Measurements from ENCODE around the gene CACUL1.

The CACUL1 gene

DNA sequence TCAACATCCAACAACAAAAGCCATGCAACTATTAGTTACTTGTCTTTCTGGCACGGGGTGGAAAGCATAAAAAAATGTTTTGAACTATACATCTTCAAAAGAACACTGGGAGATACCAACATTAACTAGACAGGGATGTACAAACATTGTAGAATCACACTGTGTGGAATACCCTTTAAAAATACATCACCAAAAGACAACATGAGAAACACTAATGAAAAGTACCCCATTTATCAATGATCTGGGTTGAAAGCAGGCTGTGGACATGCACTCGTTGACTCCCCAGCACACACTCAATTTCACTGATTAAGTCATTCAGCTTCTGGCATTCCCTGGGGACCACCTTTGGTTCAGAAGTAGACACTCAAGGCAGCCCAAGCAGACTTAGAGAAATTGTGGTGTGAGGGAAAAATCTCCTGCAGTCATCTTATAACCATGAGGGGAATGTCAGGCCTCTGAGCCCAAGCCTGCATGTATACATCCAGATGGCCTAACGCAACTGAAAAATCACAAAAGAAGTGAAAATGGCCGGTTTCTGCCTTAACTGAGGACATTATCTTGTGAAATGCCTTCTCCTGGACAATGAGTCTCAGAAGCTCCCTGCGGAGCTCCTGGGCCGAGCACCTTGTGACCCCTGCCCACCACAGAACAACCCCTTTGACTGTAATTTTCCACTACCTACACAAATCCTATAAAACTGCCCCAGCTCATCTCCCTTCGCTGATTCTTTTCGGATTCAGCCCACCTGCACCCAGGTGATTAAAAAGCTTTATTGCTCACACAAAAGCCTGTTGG, 53.0 kb downstream of the CACUL1 start:
- Mint-ChIP-seq H3K27me3 (ENCODE audit: low read depth) (no peaks in the 10 kb centered on the region), H3K9me3 (no peaks in the 10 kb centered on the region), H3K27ac (no peak overlapping the region), H3K4me1 (no peaks in the 10 kb centered on the region), H3K36me3 (ENCODE audit: low read depth) (peaks cover 56% of the 10 kb centered on the region), H3K4me3 (no peak overlapping the region)
- no peak for TF ChIP-seq CTCF (IDR thresholded peaks at IDR 0.05; ENCODE audit: unreplicated experiment in 3 of 3)

DNA sequence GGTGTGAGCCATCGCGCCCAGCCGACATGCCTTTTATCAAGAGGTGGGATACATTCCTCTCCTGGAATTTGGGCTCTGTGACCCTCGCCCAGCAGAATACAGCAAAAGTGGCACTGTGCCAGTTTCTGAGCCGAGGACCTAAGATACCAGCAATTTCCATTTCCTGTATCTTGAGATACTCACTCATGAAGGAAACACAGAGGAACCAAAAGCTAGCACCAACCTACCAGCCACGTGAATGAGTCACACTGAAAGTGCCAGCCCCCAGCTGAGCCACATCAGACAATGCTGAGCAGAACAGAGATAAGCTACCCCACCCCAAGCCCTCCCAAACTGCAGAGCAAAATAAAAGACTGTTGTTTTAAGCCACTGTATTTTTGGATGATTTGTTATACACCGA, 56.3 kb downstream of the CACUL1 start:
- TF ChIP-seq CTCF (IDR thresholded peaks at IDR 0.05; ENCODE audit: unreplicated experiment in 3 of 3) = no peak
- Mint-ChIP-seq H3K4me3 (no peak overlapping the region), H3K4me1 (no peaks in the 10 kb centered on the region), H3K27me3 (ENCODE audit: low read depth) (no peaks in the 10 kb centered on the region), H3K9me3 (no peaks in the 10 kb centered on the region), H3K27ac (no peak overlapping the region), H3K36me3 (ENCODE audit: low read depth) (peaks cover 53% of the 10 kb centered on the region)

DNA sequence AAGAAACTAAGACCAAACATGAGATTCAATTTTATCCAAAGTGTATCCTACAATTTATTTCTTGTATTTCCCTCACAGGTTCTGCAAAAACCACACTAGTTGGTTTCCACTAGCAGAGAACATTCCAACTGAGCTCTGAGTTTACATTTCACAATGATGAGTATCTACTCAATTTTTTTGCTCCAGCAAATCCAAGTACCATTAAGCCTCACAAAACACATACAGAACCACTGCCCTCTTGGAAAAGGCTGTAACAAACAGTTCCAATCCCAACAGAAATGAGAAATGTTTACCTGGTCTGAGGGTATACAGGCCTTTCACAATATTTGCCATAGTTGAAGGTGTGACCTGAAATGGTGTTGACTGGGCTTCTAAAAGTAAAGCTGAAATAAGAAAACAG, 59.9 kb downstream of the CACUL1 start:
- Mint-ChIP-seq H3K36me3 (ENCODE audit: low read depth) (peaks cover 53% of the 10 kb centered on the region), H3K27me3 (ENCODE audit: low read depth) (no peaks in the 10 kb centered on the region), H3K27ac (no peak overlapping the region), H3K9me3 (no peaks in the 10 kb centered on the region), H3K4me3 (no peak overlapping the region), H3K4me1 (peaks cover 6% of the 10 kb centered on the region)
- no peak for TF ChIP-seq CTCF (IDR thresholded peaks at IDR 0.05; ENCODE audit: unreplicated experiment in 3 of 3)

GRCh38 chr10:118692872-118693271, 61.9 kb downstream of the CACUL1 start:
- no peak for TF ChIP-seq CTCF (IDR thresholded peaks at IDR 0.05; ENCODE audit: unreplicated experiment in 3 of 3)
- H3K36me3 Mint-ChIP-seq (ENCODE audit: low read depth) = peaks cover 58% of the 10 kb centered on the region
- no peaks in the 10 kb centered on the region for H3K9me3 Mint-ChIP-seq
- peaks cover 6% of the 10 kb centered on the region for H3K4me1 Mint-ChIP-seq
- H3K4me3 Mint-ChIP-seq = no peak overlapping the region
- H3K27ac Mint-ChIP-seq = no peak overlapping the region
- no peaks in the 10 kb centered on the region for H3K27me3 Mint-ChIP-seq (ENCODE audit: low read depth)

DNA sequence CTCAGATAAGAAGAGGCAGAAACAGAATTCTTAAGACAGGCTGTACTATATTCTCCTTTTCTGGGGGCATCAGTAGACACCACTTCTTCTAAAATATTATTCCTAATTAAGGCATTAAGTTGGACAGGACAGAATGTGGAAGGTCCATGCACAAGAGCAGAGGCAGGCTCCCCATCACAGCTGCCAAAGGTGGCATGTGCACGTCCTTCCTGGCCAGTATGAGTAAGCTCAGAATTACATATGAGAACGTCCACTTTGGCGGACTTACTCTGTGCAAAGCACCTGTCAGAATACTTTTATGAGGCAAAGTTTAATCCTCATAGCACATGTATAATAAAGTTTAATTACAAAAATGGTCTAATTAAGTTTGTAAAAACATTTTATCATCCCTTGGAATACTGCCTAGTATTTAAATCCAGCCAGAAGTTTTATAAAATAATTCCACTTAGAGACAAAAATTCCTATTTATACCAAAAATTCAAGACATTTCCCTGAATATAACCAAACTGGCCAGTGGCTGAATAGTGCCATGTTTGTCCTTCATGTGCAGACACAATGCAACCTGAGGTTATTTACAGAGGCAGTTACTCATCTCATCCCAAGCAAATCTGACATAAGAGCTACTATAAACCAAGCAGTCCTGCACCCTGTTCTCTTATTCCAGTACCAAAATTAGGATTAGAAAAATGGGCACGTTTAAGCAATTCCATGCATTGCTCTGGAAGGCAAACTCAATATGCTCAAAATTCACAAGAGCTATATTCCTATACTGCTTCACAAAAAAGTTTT, 65.5 kb downstream of the CACUL1 start:
- H3K36me3 Mint-ChIP-seq (ENCODE audit: low read depth) = peaks cover 67% of the 10 kb centered on the region
- no peak overlapping the region for H3K27ac Mint-ChIP-seq
- H3K27me3 Mint-ChIP-seq (ENCODE audit: low read depth) = no peaks in the 10 kb centered on the region
- H3K4me3 Mint-ChIP-seq = no peak overlapping the region
- TF ChIP-seq CTCF (IDR thresholded peaks at IDR 0.05; ENCODE audit: unreplicated experiment in 3 of 3) = no peak
- peaks cover 6% of the 10 kb centered on the region for H3K4me1 Mint-ChIP-seq
- no peaks in the 10 kb centered on the region for H3K9me3 Mint-ChIP-seq
